Right forelimb (tissue), 1 donor: ENCODE results near the gene ZNF836.
A peak's percentile ranks its signal among the peaks of the same experiment; 100 is the strongest.
"Not testable (repeated sequence)": the region's sequence is repeated elsewhere in the genome, so short reads cannot be mapped to it uniquely, and the experiment has no call there.

ENCODE experiments used
- DNase-seq: peaks from one replicate; pipeline ENCODE4 v3.0.0-alpha.2; 2018

ZNF836 gene

DNA sequence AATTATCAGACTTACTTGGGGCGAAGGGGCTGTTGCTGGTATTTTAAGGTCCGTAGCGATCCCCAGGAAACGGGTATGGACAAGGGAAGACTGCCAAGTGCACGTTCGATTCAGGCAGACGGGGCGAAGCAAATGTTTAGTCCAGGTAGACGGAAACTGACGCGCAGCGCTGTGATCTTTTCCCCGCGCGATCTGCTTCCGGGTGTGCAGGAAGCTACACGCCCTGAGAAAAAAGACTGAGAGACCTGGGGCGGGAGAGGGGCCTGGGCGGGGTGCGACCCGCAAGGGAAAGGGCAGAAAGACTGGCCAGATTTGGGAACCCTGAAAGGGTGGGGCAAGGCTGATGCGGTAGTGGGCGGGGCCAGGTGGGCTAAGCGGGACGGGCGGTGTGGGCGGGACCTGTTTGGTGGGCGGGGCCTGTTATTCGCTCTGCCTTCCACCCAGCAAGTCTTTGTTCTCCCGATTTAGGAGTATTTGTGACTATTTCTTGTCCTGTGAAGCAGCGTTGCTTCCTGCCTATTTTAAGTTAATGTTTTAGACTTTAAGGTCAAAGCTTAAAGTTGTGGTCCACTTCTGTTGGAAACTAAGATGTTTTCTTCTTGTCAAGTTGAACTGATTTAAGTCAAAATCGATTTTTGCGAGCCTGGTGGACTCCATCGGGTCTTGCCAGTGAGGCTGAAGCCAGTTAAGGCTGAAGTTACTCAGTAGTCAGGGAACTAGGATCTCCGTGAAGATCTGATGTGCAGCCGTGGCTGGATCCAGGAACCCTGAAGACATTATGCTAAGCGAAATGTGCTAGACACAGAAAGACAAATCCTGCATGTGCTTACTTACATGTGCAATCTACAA is at the start of gene ZNF836:
ZNF836 (minus strand) TSS at position 301 of the 849 bp plus-strand sequence. CDS start 3,549 bp downstream, outside the sequence.
- peak; percentile 90 for DNase-seq

DNA sequence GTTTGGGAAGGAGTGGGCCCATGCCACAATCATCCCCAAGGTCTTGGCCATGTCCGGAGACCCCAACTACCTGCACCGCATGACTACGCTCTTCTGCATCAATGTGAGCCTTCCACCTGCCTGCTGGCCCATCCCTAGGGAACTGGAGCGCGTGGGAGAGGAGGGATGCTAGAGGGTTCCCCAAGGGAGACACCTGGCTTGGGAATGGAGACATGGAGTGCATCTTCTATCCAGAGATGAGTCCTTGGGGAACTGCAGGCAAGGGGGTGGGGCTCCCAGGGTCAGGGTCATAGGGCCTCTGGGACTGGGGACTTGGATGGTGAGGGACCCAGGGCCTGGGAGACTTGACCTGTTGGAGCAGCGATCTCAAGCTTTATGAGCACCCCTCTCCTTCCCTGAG is 49.6 kb upstream of the ZNF836 start:
- DNase-seq, result no peak

DNA sequence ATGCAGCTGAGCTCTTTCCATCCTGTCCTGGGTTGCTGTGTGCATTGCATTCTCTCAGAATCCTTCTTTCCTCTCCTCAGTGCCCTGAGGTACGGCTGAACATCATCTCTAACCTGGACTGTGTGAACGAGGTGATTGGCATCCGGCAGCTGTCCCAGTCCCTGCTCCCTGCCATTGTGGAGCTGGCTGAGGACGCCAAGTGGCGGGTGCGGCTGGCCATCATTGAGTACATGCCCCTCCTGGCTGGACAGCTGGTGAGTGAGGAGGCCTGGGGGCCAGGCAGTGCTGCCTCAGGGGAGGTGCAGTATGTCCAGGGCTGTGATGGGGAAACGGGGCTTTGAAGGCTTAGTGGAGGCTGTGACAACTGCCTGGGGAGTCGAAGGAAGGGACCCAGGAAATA is 48.2 kb upstream of the ZNF836 start:
- DNase-seq, result no peak

DNA sequence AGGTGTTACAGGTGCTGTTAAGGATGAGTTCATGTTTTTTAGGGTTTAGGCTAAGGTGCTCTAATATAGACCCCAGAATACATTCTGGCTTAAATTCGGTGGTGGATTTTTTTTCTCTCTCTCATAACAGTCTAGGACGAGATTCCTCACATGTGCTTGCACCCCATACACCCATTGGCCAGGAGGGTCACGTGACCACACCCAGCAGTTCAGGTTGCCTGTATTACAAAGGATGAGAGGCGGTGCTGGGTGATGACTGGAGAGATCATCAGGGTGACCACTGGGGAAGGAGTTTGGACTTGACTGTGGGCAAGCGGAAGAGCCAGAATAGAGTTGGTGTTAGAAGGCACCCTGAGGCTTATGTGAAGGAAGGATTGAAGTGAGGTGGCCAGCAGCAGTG is 46.2 kb upstream of the ZNF836 start:
- DNase-seq, result no peak

DNA sequence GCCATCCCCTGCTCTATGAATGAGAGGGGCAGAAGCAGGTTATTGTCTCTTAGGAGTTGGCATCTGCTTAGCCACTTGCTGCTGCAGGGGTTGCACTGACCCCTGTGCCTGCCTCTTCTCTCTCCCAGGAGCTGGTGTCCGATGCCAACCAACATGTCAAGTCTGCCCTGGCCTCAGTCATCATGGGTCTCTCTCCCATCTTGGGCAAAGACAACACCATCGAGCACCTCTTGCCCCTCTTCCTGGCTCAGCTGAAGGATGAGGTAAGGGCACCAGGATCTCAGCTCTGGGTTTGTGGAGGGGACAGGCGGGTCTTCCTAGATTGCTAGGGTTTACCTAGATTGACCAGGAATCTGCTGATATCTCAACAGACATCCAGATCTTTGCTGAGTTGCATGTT is 45.0 kb upstream of the ZNF836 start:
- DNase-seq, result peak; percentile 20

DNA sequence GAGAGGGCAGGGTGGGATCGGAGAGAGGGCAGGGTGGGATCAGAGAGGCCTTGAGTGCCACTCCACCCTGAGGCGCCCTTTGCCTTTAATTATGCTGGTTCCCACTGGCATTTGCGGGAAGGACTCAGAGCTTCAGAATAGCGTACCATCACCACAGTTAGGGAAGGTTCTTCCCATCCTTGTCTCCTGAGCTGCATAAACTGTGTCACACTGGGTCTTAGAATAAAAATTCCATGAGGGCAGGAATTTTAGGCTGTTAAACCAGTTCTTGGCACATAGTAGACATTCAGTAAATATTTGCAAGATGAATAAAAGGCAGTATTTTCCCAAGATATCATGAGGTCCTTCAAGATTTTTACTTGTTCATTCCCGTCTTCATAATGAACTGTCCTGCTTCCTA is 42.8 kb upstream of the ZNF836 start:
- DNase-seq, result no peak

DNA sequence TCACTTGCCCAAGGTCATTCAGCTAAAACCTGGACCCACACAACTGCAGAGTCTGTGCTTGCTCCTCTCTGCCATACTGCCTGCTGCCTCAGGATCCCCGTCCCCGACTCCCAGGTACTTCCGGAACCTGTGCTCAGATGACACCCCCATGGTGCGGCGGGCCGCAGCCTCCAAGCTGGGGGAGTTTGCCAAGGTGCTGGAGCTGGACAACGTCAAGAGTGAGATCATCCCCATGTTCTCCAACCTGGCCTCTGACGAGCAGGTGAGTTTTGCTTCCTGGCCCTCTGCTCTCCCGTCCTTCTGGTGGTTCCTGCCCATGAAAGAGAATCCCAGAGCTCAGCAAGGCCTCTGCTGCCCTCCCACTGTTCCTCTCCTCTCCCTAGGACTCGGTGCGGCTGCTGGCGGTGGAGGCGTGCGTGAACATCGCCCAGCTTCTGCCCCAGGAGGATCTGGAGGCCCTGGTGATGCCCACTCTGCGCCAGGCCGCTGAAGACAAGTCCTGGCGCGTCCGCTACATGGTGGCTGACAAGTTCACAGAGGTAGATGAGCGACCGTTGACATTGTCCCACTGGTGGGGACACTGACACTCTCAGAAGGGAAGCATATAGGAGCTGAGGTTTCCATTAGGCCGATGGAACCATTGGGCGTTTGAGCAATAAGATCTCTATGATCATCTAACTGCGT is 41.3 kb upstream of the ZNF836 start:
- DNase-seq, result peak; percentile 6

DNA sequence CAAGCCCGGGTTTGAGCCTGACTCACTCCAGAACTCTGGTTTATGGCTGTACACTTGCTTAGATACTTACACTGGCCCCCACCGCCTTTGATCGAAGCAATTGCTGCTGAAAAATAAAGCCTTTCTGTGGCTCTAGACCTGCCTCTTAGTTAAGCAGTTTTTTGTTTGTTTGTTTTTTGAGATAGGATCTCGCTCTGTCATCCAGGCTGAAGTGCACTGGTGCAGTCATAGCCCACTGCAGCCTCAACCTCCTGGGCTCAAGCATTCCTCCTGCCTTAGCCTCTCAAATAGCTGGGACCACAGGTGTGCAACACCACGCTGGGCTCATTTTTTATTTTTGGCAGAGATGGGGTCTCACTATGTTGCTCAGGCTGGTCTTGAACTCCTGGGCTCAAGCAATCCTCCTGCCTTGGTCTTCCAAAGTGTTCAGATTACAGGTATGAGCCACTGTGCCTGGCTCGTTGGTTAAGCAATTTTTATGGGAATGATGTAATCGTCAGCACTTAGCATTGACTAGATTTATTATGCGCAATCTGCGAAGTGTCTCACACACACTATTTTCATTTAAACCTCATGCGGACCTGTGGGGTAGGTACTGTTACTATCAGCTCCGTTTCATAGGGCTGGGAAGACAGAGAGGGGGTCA is 40.6 kb upstream of the ZNF836 start:
- peak; percentile 1 for DNase-seq

DNA sequence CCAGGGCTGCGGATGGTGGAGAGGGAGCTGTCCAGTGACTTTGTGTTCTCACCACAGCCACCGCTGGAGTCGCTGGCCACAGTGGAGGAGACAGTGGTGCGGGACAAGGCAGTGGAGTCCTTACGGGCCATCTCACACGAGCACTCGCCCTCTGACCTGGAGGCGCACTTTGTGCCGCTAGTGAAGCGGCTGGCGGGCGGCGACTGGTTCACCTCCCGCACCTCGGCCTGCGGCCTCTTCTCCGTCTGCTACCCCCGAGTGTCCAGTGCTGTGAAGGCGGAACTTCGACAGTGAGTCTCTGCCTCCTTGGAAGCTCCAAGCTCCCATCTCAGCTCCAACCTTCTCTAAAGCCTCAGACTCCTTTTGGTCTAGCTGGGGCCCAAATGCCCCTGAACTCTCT is 39.8 kb upstream of the ZNF836 start:
- DNase-seq, result peak; percentile 25

DNA sequence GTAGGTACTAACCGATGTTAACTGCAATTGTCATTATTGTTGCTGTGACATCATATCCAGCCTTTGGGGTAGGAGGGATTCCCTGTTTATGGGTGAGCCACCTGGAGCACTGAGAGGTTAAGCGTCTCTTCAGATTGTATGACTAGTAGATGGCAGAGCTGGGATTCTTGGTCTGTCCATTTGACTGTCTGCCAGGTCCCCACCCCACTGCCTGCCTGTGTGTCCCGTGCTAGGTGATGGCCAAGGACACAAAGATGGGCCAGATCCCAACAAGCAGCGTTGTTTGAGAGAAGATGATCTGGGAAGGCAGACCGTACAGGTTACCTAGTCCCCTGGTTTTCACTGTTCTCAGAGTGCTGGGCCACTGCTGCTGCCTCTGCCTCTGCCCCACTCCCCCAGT is 35.1 kb upstream of the ZNF836 start:
- no peak for DNase-seq

DNA sequence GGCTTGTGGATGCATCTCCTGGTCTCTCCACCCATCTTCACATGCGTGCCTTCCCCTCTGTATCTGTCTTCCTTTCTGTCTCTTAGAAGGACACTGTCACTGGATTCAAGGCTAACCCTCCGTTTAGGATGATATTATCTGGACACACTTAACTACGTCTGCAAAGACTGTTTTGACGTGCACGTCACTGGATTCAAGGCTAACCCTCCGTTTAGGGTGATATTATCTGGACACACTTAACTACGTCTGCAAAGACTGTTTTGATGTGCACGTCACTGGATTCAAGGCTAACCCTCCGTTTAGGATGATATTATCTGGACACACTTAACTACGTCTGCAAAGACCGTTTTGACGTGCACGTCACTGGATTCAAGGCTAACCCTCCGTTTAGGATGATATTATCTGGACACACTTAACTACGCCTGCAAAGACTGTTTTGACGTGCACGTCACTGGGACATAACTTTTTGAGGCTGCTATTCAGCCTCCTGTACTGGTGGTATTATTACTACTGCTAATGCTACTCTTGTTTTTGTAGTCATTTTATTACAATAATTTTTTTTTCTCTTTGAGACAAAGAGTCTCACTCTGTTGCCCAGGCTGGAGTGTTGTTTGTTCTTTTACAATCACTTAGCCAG is 29.5 kb upstream of the ZNF836 start:
- DNase-seq, result not testable (repeated sequence)

DNA sequence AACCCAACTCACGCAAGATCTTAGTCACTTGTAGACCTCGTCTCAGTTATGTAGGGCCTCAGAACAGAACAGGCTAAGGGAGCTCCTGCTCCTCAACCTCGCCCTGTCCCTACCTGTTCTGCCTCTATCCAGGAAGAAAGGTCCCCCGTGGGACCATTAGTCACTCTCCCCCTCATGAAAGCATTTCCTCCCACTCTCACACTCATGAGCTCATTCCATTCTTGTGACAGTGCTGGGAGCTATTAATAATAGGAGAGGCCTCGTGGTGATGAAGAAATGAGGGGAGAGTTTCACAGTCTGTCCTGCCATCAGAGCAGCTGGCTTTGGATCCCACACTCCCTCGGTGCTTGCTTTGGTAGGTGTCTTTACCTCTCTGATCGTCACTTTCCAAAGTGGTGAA is 28.6 kb upstream of the ZNF836 start:
- no peak for DNase-seq

DNA sequence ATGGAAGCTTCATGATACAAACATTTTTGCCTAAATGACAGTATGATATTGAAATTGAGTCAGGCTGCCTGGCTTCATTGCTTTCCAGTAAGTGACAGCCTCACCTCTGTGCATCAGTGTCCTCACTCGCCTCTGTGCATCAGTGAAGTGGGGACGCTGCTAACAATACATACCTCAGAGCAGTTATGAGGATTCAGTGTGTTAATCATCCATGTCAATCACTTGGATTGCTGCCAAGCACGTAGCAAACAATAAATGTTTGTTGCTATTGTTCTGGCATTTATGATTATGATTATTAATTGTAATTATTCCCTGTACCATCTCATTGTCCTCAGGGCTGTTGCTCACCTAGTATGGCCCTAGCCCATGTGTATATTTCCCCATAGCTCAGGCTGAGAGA is 27.3 kb upstream of the ZNF836 start:
- no peak for DNase-seq

DNA sequence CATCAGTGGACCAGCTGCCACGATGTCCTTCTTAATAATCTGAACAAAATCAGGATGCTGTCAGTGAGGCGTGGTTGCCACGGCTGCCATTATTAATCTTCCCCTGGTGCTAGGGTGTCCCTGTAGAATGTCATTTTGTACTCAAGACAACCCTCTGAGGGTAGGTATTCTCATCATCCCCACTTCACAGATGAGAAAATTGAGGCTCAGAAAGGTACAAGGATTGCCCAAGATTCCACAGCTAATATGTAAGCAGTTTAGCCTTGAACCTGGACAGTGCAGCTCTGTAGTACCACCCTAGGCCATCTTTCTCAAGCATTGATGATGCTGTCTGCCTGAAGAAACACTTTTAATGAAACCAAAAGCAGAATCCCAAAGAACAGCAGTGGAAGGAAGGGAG is 26.5 kb upstream of the ZNF836 start:
- DNase-seq, result no peak

DNA sequence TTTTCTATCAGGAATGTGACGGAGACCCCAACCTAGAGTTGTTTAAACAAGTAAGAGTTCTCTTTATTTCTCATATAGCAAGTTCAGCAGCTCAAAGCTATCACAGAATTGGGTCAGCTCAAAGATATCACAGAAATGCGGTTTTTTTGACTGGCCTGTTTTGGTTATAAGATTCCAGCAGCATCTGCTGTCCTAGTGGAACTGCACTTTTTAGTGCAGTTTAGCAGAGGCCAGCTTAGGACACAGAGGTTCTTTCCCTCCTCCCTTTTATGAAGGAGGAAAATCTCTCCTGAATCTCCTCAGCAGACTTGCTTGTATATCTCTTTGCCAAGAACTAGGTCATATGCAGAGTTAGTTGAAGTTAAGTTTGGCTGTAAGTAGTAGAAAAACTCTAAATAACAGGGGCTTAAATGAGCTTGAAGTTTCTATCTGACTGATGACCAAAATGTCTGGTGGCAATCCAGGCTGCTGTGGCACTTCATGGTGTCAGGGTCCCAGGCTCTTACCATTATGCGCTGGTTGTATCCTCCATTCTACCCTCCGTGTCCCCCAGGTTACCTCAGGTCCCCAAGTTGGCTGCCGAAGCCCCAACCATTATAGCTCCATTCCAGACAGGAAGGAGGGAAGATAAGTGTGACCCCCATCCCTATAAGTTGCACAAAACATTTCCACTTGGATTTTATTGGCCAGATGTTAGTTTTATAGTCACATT is 25.0 kb upstream of the ZNF836 start:
- no peak for DNase-seq

DNA sequence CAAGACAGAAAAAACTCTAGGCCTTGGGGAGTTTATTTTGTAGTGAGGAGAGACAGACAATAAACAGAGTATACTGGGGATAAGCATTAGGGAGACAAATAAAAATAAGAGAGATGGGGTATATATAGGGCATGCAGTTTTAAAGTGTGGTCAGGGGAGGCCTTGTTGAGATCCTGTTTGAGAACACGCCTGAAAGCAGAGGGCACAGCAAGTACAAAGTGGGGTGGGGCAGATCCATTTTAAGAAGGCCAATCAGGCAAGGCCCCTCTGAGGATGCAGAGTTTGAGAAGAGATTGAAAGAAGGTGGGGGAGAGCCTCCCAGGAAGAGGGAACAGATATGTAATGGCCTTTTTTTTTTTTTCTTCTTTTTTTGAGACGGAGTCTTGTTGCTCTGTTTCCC is 20.5 kb upstream of the ZNF836 start:
- no peak for DNase-seq

DNA sequence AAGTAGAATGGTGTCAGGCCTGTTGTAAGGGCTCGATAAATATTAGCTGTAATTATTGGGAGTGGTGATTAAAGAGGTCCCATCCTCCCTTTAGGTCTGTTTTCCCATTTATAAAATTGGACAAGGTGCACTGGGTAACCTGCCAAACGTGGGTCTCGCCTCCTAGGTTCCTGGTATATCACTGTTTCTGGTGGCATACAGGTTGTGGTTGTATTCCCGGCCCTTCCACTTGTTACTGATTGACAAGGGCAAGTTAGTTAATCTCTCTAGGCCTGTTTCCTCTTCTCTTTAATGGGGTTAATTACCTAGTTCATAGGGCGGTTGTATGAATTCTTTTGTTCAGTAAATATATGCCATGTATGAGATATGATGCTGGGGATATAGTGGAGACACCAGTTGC is 20.0 kb upstream of the ZNF836 start:
- DNase-seq, result no peak

DNA sequence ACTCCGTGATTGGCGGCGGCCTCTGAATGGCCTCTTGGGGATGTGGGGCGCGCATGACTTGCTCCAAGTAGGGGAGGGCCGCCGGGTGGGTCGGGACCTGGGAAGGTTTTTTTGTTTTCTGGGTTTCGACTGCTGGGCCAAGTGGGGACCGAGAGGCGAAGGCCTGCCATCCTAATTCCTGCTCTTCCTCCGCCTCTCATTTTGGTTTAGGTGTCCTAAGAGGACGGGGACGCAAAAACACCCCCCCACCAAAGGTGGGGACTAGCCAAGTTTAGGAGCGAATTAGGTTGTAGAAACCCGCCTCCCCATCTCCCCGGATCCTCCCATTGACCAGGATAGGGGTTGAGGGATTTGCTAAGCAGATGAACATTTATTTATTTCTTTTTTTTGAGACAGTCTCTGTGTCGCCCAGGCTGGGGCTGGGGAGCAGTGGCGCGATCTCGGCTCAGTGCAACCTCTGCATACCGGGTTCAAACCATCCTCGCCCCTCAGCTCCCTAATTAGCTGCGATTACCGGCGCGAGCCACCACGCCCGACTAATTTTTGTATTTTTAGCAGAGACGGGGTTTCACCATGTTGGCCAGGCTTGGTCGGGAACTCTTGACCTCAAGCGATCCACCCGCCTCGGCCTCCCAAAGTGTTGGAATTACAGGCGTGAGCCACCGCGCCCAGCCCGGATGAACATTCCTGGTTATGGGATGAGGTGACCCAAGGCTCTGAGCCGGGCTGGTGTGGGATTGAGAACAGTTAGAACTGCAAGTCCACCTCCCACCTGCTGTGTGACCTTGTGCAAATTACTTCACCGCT is 19.3 kb upstream of the ZNF836 start:
- no peak for DNase-seq

DNA sequence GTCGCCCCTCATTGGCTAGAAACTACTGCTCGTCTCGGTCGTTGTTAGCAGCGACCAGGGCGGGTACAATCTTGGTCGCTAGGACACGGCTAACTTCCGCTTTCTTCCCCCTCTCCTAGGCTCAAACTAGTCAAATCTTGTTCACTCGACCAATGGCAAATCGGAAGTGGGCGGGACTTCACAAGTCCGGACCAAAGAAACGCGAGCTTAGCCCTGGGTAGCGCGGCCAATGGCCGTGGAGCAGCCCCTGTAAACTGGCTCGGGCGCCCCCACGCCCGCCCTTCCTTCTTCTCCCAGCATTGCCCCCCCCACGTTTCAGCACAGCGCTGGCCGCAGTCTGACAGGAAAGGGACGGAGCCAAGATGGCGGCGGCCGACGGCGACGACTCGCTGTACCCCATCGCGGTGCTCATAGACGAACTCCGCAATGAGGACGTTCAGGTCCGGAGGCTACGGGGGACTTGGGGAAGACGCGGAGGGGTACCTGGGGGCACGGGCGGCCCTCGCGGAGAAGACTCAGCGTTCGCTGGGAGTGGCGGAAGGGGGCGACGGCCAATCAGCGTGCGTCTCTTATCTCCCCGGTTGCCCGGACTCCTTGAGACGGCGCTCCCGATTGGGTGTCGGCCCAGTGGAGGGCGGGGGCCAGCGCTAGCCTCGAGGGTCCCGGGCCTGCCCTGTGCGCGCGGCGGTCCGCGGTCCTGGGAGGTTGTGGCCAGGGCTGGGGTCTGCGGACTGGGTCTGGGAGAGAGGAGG is 18.5 kb upstream of the ZNF836 start, which contains the start of gene PPP2R1A:
PPP2R1A (plus strand) TSS at position 318 of the 752 bp plus-strand sequence; CDS start at position 363, 45 bp downstream.
- peak; percentile 99 for DNase-seq

DNA sequence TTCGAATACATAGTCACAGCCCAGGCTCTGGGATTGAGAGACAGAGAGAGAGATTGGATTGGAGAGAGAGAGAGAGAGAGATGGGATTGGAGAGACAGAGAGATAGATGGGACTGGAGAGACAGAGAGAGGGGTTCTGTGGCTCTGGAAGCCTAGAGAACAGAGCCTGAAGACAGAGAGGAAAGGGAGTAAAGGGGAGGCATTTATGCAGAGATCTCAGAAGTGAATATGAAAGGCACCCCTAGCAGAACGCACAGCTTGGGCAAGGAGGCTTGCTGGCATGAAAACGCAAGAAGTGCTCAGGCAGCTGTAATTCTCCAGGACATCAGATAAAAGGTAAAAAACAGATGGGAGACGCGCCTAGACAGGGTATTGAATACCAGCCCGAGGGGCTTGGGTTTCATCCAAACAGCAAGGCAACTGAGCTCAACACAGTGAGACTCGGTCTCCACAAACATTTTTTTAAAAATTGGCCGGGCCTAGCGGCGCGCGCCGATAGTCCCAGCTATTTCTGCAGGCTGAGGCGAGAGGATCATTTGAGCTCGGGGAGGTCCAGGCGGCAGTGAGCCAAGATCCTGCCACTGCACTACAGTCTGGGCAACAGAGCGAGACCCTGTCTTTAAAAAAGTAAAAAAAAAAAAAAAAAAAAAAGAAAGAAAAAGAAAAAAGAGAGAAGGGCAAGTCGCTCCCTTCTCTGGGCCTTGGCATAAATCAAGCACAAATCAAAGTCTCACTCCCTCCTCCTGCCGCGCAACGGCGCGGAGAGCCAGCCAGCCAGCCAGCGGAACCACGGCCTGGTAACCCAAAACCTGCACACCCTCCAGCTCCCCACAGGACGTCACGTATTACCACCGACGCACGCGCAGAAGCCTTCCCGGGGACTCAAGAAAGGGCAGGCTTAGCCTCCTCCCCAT is 17.7 kb upstream of the ZNF836 start:
- peak; percentile 99 for DNase-seq
